Pancreas (tissue), 8 donors: ENCODE measurements around the gene DYNC1LI1. TPM values are rescaled to one million over a fixed set of nuclear protein-coding genes. Genes with fewer than 3 reads are reported as not detected.

Experiments used
- microRNA-seq, 2 donors: library from miRNA; unstranded; fragments of <30 nt; microRNA quantifications; one replicate each; pipeline versions ENCODE4 to v1.1.0, GENCODE V29; 2019 to 2020
- polyA plus RNA-seq, 2 donors: library from polyadenylated mRNA; stranded (reverse); fragments of 200-250 nt; gene quantifications; one replicate each; pipeline ENCODE4 v1.2.3, GENCODE V29; 2013
- total RNA-seq, 6 donors: library from RNA; stranded (reverse); fragmentation: NEBNext Ultra II Directional in 4 of 6; extraction: Animal tissue kit (Norgen Biotek cat#: 25700) in 4 of 6; gene quantifications; one replicate each; pipeline versions ENCODE4 v1.2.1 to v1.2.4, GENCODE V29; 2021 to 2023
- donor health status: healthy with polysubstance abuse.
- donor health status: DM: no; HTN: no; CAD: no; lungs with moderate emphysema.
- donor health status: DM: no; HTN: no; CAD: no.
- donor health status: Bipolar disorder and iron deficiency.
- donor health status: DM: yes; HTN: yes; CAD: no.
- donor health status: DM: no; HTN: no; CAD: no.
- donor health status: DM: no; HTN: no; CAD: no.
- donor health status: DM: yes; HTN: yes; CAD: no.

Gene DYNC1LI1
- total and polyA plus RNA-seq, 8 donors = 6.3 to 15.1 (median 10.5) TPM

Small RNAs within 50 kb of the gene (microRNA-seq; reads per million reads assigned to microRNA genes)
- 0 reads per million in 2 donors for gene MIR548AY

Other genes with a start within 250 kb of the DYNC1LI1 start
- 10 to 100 TPM in 3 of 6 donors, 1 to 10 TPM in 3; 6.1 to 21.4 (median 9.8) TPM for gene CMTM7, start 179.0 kb downstream of the DYNC1LI1 start, total RNA-seq
- gene CMTM7, start 179.0 kb downstream of the DYNC1LI1 start, polyA plus RNA-seq = 10 to 100 TPM; 18.9 to 23.8 TPM
- gene CMTM6, start 68.0 kb downstream of the DYNC1LI1 start, total RNA-seq = 10 to 100 TPM in 4 of 6 donors, 1 to 10 TPM in 2; 8.4 to 34.0 (median 13.7) TPM
- gene CMTM6, start 68.0 kb downstream of the DYNC1LI1 start, polyA plus RNA-seq = 10 to 100 TPM; 10.3 to 18.5 TPM
- gene CNOT10, start 114.3 kb upstream of the DYNC1LI1 start, total RNA-seq = 10 to 100 TPM; 12.6 to 23.0 (median 14.4) TPM
- 10 to 100 TPM; 11.1 to 19.7 TPM for gene CNOT10, start 114.3 kb upstream of the DYNC1LI1 start, polyA plus RNA-seq
- gene TRIM71, start 247.1 kb upstream of the DYNC1LI1 start, total RNA-seq = under 1 TPM in 2 of 6 donors, not detected in 4; 0.03 to 0.28 TPM
- under 1 TPM in 1 of 2 donors, not detected in 1; 0.02 TPM for gene TRIM71, start 247.1 kb upstream of the DYNC1LI1 start, polyA plus RNA-seq